Measurements from ENCODE around the gene WDR33.

WDR33 gene

GRCh38 chr2:127721978-127722355, 89.0 kb downstream of the WDR33 start:
- Histone ChIP-seq H3K4me3 (ENCODE audit: low read depth, low read length) (no peak overlapping the region), H3K36me3 (ENCODE audit: control insufficient read depth in 2 of 2, insufficient read depth in 1 of 2, low read length in 2 of 2) (peaks cover 30 to 88% of the 10 kb centered on the region in 2 experiments), H3K9me3 (ENCODE audit: control insufficient read depth, insufficient read depth, low read depth, low read length) (no peaks in the 10 kb centered on the region), H3K4me1 (ENCODE audit: control insufficient read depth, insufficient read depth, low read length) (no peaks in the 10 kb centered on the region), H3K27ac (ENCODE audit: extremely low read depth, low read depth, low read length) (no peak overlapping the region)
- ChIA-PET POLR2A (no interaction called here), CTCF (no interaction called here)
- TF ChIP-seq ZBTB20 (tag by site-specific recombination; IDR thresholded peaks at IDR 0.05), result no peak
- peak; percentile 21; the same call in 1 of the 2 replicates for TF ChIP-seq SP7 (tag by site-specific recombination; IDR thresholded peaks at IDR 0.05)
- TF ChIP-seq ZNF76 (tag by site-specific recombination; IDR thresholded peaks at IDR 0.05; ENCODE audit: borderline replicate concordance, low read depth), result no peak
- no peak for TF ChIP-seq WT1 (tag by site-specific recombination; IDR thresholded peaks at IDR 0.05)
- no peak for TF ChIP-seq HOXD13 (CRISPR knock-in tag; IDR thresholded peaks at IDR 0.05; ENCODE audit: borderline replicate concordance)
- TF ChIP-seq KLF10 (tag by site-specific recombination; IDR thresholded peaks at IDR 0.05), result no peak
- TF ChIP-seq ZNF175 (tag by site-specific recombination; IDR thresholded peaks at IDR 0.05), result no peak

- Histone ChIP-seq H3K4me3 (ENCODE audit: low read depth, low read length) (no peak overlapping the region), H3K9me3 (ENCODE audit: control insufficient read depth, insufficient read depth, low read depth, low read length) (no peaks in the 10 kb centered on the region), H3K36me3 (ENCODE audit: control insufficient read depth in 2 of 2, insufficient read depth in 1 of 2, low read length in 2 of 2) (peaks cover 30 to 88% of the 10 kb centered on the region in 2 experiments), H3K4me1 (ENCODE audit: control insufficient read depth, insufficient read depth, low read length) (no peaks in the 10 kb centered on the region), H3K27ac (ENCODE audit: extremely low read depth, low read depth, low read length) (no peak overlapping the region)
- ChIA-PET CTCF (interaction anchor here (1.4 kb wide), 1 partner anchor 10 kb away, joined by 3 read pairs; no protein-coding TSS in a partner anchor), POLR2A (no interaction called here)
- TF ChIP-seq ZNF133 (tag by site-specific recombination; IDR thresholded peaks at IDR 0.05) (no peak), GLIS1 (tag by site-specific recombination; IDR thresholded peaks at IDR 0.05) (peak; percentile 56), ZFP3 (tag by site-specific recombination; IDR thresholded peaks at IDR 0.05; ENCODE audit: low read depth) (no peak)
Observed at GRCh38 chr2:127721311-127721977, 89.5 kb downstream of the WDR33 start.

GRCh38 chr2:127719301-127720218, 91.4 kb downstream of the WDR33 start:
- no peak overlapping the region for H3K4me3 ChIP-seq (ENCODE audit: low read depth, low read length)
- no peaks in the 10 kb centered on the region for H3K9me3 ChIP-seq (ENCODE audit: control insufficient read depth, insufficient read depth, low read depth, low read length)
- TF ChIP-seq GLIS1 (tag by site-specific recombination; IDR thresholded peaks at IDR 0.05) (peak; percentile 45; the same call in 1 of the 2 replicates), ZNF239 (tag by site-specific recombination; IDR thresholded peaks at IDR 0.05) (no peak)
- peaks cover 36 to 91% of the 10 kb centered on the region in 2 experiments for H3K36me3 ChIP-seq (ENCODE audit: control insufficient read depth in 2 of 2, insufficient read depth in 1 of 2, low read length in 2 of 2)
- ChIA-PET POLR2A (no interaction called here), CTCF (interaction anchor here (0.9 to 1.4 kb wide), 2 partner anchors 12 to 125 kb away, joined by 3 read pairs; no protein-coding TSS in a partner anchor)
- H3K27ac ChIP-seq (ENCODE audit: extremely low read depth, low read depth, low read length), result no peak overlapping the region
- H3K4me1 ChIP-seq (ENCODE audit: control insufficient read depth, insufficient read depth, low read length), result no peaks in the 10 kb centered on the region

- Histone ChIP-seq H3K4me1 (ENCODE audit: control insufficient read depth, insufficient read depth, low read length) (no peaks in the 10 kb centered on the region), H3K36me3 (ENCODE audit: control insufficient read depth in 2 of 2, insufficient read depth in 1 of 2, low read length in 2 of 2) (peaks cover 30 to 96% of the 10 kb centered on the region in 2 experiments), H3K27ac (ENCODE audit: extremely low read depth, low read depth, low read length) (no peak overlapping the region), H3K9me3 (ENCODE audit: control insufficient read depth, insufficient read depth, low read depth, low read length) (no peaks in the 10 kb centered on the region), H3K4me3 (ENCODE audit: low read depth, low read length) (no peak overlapping the region)
- ChIA-PET CTCF (interaction anchor here (0.9 to 1.6 kb wide), 2 partner anchors 13 to 124 kb away, joined by 3 to 4 read pairs; no protein-coding TSS in a partner anchor), POLR2A (no interaction called here)
- TF ChIP-seq ZNF645 (tag by site-specific recombination; IDR thresholded peaks at IDR 0.05), result no peak
- TF ChIP-seq ZNF549 (tag by site-specific recombination; IDR thresholded peaks at IDR 0.05), result no peak
- TF ChIP-seq ZNF18 (tag by site-specific recombination; IDR thresholded peaks at IDR 0.05), result no peak
Observed at GRCh38 chr2:127718271-127718670, 92.7 kb downstream of the WDR33 start.

Measured in HEK293 (cell line).